GM18867 (cell line): Measurements from ENCODE around the gene GSPT1.

ENCODE experiments used
- ATAC-seq: cut with Tn5 transposase; IDR thresholded peaks from one replicate; pipeline ENCODE4 v1.9.1; 2021; ENCODE audit warnings: mild to moderate bottlenecking, moderate library complexity; ENCODE audit not compliant: unreplicated experiment

Gene GSPT1

DNA sequence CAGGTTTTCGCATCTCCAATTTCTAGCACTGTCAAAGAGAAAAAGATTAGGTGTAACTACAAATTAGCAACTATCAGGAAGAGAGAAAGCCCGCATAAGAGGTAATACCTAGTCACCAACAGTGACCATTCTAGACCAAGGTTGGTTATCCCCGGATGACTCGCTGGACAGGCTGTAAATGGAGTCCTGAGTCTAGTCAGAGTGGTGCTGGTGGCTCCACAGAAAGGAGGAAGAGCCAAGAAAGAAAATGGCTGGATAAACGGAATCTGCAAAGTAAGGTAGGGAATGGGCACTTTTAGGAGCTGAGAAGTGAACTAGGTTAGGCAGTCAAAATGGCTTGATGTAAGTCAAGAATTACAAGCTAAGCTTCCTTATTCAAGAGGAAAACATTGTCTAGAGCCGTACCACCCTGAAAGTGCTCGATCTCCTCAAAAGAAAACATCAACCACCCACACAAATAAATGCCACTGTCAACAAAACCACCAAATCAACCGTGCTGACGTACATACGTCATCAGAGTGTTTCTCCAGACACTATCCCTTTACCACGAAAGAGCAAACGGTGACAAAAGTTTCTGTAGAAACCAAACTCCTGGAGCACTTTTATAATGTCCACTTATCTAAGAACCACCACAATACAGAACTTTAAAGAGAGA lies 2.2 kb downstream of the GSPT1 start:
- no peak for ATAC-seq

DNA sequence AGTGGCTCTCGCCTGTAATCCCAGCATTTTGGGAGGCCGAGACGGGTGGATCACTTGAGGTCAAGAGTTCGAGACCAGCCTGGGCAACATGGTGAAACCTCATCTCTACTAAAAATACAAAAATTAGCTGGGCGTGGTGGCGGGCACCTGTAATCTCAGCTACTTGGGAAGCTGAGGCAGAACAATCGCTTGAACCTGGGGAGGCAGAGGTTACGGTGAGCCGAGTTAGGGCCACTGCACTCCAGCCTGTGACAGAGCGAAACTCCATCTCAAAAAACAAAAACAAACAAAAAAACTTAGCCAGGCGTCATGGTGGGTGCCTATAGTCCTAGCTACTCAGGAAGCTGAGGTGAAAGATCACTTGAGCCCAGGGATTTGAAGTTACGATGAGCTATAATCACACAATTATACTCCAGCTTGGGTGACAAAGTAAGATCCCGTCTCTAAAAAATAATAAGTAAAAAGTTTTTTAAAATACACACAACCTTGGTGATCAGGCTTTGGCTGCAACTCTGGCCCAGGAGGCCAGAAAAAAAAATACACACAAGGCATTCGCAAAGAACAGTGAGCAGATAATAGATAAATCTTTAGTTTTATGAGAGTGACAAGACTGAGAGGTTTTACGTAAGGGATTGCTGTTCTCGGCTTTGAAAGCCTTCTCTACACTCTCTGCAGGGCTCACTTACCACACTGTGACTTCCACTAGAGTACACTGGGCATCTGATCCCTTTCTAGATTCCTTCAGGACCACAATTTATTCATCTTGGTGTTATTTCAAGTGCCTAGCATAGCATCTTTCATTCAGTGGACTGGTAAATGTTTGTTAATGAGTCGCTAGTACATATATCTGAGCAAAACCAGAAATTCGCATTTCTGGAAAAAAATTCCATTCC lies 5.9 kb downstream of the GSPT1 start:
- ATAC-seq: no peak

DNA sequence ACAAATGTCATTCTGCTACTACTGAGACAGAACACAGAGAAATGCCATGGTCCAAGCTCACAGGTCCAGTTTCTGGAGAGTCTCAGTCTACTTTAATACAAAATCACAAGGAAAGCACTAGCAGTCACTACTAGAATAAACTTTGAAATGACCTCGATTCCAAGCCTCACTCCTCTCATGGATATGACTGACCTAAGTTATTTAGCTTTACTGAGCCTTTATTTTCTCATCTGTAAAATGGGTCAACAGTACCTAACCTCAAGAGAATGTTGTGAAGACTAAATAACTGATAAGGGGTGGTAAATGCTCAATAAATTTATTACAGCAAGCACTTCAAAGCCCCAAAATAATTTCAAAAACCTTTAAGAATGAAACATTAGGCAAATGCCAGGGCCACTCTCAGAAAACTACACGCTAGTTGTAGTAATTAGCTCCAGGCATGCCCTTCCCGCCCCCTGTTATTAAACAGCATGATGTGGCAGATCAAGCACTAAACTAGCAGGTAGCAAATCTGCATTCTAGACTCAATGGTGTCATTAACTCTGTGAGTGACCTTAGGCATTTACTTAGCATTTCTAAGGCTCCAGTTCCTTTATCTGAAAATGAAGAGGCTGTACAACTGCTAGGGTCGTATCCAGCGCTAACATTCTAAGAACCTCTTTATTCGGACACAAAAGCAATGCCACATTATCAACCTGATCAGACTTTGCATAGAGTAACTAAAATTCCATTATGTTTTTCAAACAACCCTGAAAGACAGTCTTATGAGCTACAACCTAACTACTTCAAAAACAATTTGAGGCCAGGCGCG lies 8.4 kb downstream of the GSPT1 start:
- no peak for ATAC-seq

GRCh38 chr16:11903906-11904305 lies 11.8 kb downstream of the GSPT1 start:
- no peak for ATAC-seq

DNA sequence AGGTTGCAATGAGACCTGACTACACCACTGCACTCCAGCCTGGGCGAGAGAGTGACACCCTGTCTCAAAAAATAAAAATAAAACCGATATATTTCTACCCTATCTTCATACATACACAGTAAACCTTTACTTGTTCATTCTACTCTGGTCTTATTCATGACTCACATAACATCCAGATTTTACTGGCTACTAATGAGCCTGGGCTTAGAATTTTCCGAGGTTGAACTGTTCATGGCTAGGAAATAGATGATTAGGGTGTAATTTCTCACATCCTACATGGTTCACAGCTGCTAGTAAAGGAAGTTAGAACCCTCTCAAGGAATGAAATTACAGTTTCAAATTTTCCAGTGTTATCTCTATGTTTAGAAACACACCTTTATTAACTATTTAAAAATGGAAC lies 14.7 kb downstream of the GSPT1 start:
- no peak for ATAC-seq

DNA sequence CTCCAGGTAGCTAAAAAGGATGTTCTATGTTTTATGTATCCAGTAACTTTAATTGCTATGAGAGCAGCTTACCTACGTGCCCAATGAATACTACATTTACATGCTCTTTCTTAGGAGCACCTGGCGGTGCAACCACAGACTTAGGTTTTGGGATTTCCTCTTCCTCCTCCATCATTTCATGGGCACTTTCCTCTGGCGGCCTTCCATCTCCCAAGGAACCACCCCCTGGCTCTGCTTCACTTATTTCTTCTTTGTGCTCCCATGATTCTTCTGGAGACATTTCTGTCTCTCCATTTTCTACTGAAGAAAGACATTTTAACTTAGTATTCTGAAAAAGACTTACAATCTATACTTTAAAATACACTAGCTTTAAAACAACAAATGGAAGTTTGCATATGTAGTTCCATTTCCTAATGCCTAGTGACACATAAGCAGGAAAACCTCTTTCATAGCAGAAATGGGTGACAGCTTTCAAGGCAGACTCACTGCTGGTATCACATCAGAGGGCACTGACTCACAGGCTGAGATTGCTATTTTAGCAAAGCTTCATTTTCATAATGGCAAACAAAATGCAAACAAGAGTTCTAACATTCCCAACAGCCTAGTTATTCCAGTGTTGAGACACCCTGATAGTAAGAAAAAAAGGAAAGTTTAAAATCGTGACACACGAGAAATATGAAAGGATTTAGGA lies 19.1 kb downstream of the GSPT1 start:
- ATAC-seq: no peak

GRCh38 chr16:11893571-11893970 lies 22.2 kb downstream of the GSPT1 start:
- ATAC-seq: no peak

DNA sequence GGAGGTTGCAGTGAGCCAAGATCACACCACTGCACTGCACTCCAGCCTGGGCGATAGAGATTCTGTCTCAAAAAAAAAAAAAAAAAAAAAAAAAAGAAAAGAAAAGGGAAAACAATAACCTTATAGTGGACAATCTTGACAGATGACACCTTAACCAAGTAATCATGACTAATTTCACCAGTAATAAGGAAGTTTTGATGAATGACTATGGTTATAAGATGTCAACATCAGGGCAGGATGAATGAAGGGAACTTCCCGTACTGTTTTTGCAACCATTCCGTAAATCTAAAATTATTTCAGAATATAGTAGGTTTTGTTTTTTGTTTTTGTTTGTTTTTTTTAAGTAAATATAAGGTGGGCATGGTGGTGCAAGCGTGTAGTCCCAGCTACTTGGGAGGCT lies 23.0 kb downstream of the GSPT1 start:
- ATAC-seq: no peak

DNA sequence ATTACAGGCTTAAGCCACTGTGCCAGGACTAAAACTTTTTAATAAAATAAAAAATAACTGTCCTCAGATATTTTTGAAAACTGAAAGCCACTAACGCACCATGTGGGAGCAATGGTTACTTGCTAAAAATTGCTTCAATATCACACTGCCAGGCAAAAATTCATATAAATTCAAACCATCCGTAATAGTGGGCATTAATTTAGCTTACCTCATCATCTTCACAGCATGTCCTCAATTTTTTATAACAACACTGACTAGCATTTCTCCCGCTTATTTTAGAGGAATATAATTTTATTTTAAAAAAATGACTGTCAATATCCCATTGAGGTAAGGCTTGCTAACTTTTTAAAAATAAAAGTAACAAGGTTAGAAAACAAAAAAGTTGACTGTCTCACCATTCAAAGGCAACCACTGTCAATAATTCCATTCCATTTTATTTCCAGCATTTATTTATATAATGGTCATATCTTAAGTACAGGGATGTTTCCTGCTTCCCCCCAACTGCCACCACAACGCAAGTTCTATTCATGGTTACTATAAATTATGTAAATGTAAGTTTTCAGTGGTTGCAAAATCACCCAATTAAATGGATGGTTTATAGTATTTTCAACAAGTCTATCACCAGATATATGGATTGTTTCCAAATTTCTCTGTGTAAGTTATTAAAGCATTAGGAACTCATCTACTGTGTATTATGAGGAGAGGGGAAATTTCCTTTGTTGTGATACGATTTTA lies 25.4 kb downstream of the GSPT1 start:
- ATAC-seq: no peak

DNA sequence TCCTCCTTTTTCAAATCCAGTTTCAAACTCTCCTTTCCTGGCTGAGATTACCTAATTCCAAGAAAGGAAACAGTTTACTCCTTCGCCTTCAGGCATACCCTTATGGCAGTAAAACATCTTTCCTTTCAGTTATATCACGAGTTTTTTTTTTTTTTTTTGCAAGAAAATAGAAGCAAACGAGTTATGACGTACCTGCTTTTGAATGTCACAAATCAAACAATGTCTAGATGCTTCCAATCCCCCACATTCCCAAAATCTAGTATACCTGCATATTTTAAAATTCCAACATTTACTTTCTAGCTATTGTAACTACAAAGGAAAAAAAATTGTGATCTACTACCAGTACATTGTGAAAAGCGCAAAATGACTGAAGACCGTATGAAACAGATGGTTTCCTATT lies 28.9 kb downstream of the GSPT1 start:
- no peak for ATAC-seq

GRCh38 chr16:11884035-11884434 lies 31.7 kb downstream of the GSPT1 start:
- no peak for ATAC-seq

- no peak for ATAC-seq
Observed at GRCh38 chr16:11880007-11880406, 35.7 kb downstream of the GSPT1 start.

- ATAC-seq: no peak
Observed at GRCh38 chr16:11877374-11877773, 38.4 kb downstream of the GSPT1 start.

GRCh38 chr16:11876306-11876705 lies 39.5 kb downstream of the GSPT1 start:
- no peak for ATAC-seq

DNA sequence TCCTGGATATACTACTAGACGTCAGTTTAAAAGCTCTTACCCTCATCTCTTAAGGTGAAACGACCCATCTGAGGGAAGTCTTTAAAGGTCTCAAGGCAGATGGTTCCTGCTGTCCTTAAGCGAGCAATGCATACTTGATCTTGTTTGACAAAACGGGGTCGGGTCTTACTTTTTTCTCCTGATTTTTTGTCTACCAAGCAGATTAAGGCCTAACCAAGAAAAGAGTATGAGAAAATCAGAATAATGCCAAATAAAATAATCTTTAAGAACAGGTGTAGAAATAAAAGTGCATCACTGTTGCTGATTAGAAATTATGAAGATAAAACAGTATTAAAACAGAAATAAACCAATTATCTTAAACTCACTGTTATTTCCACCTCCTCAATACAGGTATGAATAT lies 40.0 kb downstream of the GSPT1 start:
- no peak for ATAC-seq

DNA sequence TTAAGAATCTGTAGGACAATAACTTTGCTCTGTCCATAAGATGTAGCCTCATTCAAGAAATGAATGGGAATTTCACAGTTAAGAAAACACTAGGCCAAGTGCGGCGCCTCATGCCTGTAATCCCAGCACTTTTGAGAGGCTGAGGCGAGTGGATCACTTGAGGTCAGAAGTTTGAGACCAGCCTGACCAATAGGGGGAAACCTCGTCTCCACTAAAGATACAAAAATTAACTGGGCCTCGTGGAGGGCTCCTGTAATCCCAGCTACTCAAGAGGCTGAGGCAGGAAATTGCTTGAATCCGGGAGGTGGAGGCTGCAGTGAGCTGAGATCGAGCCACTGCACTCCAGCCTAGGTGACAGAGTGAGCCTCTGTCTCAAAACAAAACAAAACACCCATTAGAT lies 44.6 kb downstream of the GSPT1 start:
- no peak for ATAC-seq

GRCh38 chr16:11870399-11870798 lies 45.4 kb downstream of the GSPT1 start:
- no peak for ATAC-seq

DNA sequence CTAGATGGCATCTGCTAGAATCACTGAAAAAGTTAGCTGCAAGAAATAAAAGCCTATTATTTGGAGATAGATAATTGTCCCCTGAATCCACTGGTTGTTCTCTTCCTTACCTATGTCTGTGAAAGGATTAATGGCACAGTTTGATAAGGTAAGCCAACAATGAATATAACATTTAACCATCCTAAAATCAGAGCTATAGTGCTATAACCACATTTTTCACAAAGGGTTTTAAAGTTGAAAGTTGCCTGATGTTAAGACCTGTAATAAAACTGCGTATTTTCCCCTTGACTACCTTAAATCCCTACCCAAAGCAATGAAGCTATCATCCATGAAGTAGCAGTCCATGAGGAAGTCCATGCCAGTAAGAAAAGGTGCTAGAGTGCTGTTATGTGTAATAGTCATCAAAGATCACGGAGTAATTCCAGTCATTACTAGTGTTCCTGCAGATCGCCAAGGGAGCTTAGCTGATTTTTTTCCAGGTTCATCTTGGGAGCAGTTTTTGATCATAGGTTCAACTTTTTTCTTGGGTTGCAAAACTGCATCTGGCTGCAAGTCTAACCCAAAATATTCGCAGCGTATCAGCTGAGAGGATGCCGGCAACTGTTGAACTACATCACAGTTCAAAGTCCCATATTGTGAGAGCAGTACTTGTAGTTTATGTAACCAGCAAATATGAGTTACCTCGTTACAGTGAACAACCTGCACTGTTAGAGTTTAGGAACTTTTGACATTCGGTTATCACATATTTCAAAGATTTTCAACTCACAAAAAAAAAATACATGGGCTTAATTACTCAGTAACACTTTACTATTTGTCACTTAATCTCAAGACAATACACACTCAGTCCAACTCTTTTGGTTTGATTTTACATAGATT lies 46.2 kb downstream of the GSPT1 start:
- ATAC-seq: no peak

DNA sequence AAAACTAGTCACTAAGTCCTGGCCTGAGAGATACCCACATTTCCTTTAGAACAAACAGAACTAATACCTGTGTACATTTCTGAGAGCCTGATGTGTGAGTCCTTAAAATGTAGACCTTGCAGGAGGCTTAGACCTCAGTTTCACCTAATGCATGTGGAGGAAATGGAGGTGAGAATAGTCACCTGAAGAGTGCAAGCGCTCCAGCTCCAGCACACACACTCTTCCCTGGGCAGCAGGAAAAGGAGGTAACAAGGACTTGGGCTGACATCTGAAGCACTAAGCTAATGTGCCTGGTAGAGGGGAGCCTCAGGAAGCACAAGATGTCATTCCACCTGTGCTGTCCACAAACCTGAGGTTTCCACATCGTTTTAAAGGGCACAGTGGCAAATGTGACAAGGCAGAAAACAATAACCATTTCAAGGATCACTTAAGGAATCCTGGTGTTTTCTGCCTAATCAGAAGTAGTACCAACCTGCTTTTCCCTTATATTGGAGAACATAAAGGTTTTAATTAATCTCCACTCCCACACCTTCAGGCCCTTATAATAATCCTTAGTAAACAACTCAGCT lies 47.3 kb downstream of the GSPT1 start:
- no peak for ATAC-seq
